H9 (cell line): ENCODE results near the gene SNX21. TPM values are rescaled to one million over a fixed set of nuclear protein-coding genes. Genes with fewer than 3 reads are reported as not detected.

ENCODE experiments used
- DNase-seq: peaks from one replicate; pipeline ENCODE4 v3.0.0-alpha.2; 2017
- H2AFZ ChIP-seq: one replicate; pipeline ENCODE4 v1.6.1; 2013; ENCODE audit warnings: mild to moderate bottlenecking, low read length, control low read depth, moderate library complexity
- H2AK5ac ChIP-seq: 2 replicates; pipeline ENCODE4 v1.6.1; 2013; ENCODE audit warnings: low read length, control low read depth, mixed read lengths; ENCODE audit not compliant: insufficient read length
- H2BK120ac ChIP-seq: one replicate; pipeline ENCODE4 v1.6.1; 2013; ENCODE audit warnings: low read depth, mild to moderate bottlenecking, low read length, control low read depth, inconsistent platforms; ENCODE audit not compliant: poor library complexity, severe bottlenecking
- H2BK12ac ChIP-seq: 2 replicates; pipeline ENCODE4 v1.6.1; 2013; ENCODE audit warnings: low read length, control low read depth, mixed read lengths, low read depth; ENCODE audit not compliant: insufficient read length
- H2BK15ac ChIP-seq: 2 replicates; pipeline ENCODE4 v1.6.1; 2013; ENCODE audit warnings: low read depth, low read length, control low read depth
- H2BK20ac ChIP-seq: one replicate; pipeline ENCODE4 v1.6.1; 2013; ENCODE audit warnings: low read depth, mild to moderate bottlenecking, low read length, control low read depth, inconsistent platforms; ENCODE audit not compliant: poor library complexity, severe bottlenecking
- H2BK5ac ChIP-seq: 2 replicates; pipeline ENCODE4 v1.6.1; 2013; ENCODE audit warnings: low read length, control low read depth, mixed read lengths; ENCODE audit not compliant: insufficient read length
- H3K14ac ChIP-seq: 2 replicates; pipeline ENCODE4 v1.6.1; 2013; ENCODE audit warnings: low read length, control low read depth; ENCODE audit not compliant: insufficient read depth
- H3K18ac ChIP-seq: 2 replicates; pipeline ENCODE4 v1.6.1; 2013; ENCODE audit warnings: low read depth, mild to moderate bottlenecking, mixed read lengths, low read length, control low read depth; ENCODE audit not compliant: insufficient read length
- H3K23ac ChIP-seq: 2 replicates; pipeline ENCODE4 v1.6.1; 2013; ENCODE audit warnings: low read length, control low read depth, mixed read lengths, low read depth; ENCODE audit not compliant: insufficient read length
- H3K23me2 ChIP-seq: 2 replicates; pipeline ENCODE4 v1.6.1; 2013; ENCODE audit warnings: low read depth, mild to moderate bottlenecking, mixed read lengths, low read length, control low read depth; ENCODE audit not compliant: insufficient read length, poor library complexity, severe bottlenecking
- H3K27ac ChIP-seq: 2 replicates; pipeline ENCODE4 v1.5.1; 2013; ENCODE audit warnings: low read length, control low read depth, mixed read lengths, low read depth; ENCODE audit not compliant: insufficient read length
- H3K27me3 ChIP-seq: 2 replicates; pipeline ENCODE4 v1.6.1; 2013; ENCODE audit warnings: low read length, control low read depth, inconsistent platforms; ENCODE audit not compliant: insufficient read depth
- H3K4ac ChIP-seq: 2 replicates; pipeline ENCODE4 v1.6.1; 2013; ENCODE audit warnings: low read depth, mild to moderate bottlenecking, control low read depth, inconsistent platforms, low read length, moderate library complexity
- H3K4me1 ChIP-seq: 2 replicates; pipeline ENCODE4 v1.6.1; 2013; ENCODE audit warnings: low read length, control low read depth, inconsistent platforms; ENCODE audit not compliant: insufficient read depth
- H3K4me2 ChIP-seq: 2 replicates; pipeline ENCODE4 v1.6.1; 2013; ENCODE audit warnings: low read length, control low read depth, mixed read lengths; ENCODE audit not compliant: insufficient read length, insufficient read depth
- H3K56ac ChIP-seq: 2 replicates; pipeline ENCODE4 v1.6.1; 2013; ENCODE audit warnings: low read depth, mild to moderate bottlenecking, mixed read lengths, low read length, control low read depth; ENCODE audit not compliant: insufficient read length
- H3K79me1 ChIP-seq: 2 replicates; pipeline ENCODE4 v1.6.1; 2013; ENCODE audit warnings: low read depth, mild to moderate bottlenecking, moderate library complexity, low read length, control low read depth, inconsistent platforms; ENCODE audit not compliant: insufficient read depth, poor library complexity, severe bottlenecking
- H3K79me2 ChIP-seq: 2 replicates; pipeline ENCODE4 v1.6.1; 2013; ENCODE audit warnings: low read length, control low read depth, inconsistent platforms; ENCODE audit not compliant: insufficient read depth
- H3K9ac ChIP-seq: 2 replicates; pipeline ENCODE4 v1.6.1; 2013; ENCODE audit warnings: low read length, control low read depth, mixed read lengths; ENCODE audit not compliant: insufficient read length; ENCODE audit errors: extremely low read depth
- H3K9me3 ChIP-seq: one replicate; pipeline ENCODE4 v1.6.1; 2013; ENCODE audit warnings: low read depth, low read length, inconsistent platforms; ENCODE audit not compliant: control insufficient read depth
- H3T11ph ChIP-seq: one replicate; pipeline ENCODE4 v1.6.1; 2013; ENCODE audit warnings: mild to moderate bottlenecking, low read length, control low read depth, inconsistent platforms
- H4K20me1 ChIP-seq: one replicate; pipeline ENCODE4 v1.6.1; 2013; ENCODE audit not compliant: control insufficient read depth, insufficient read length, insufficient read depth
- H4K5ac ChIP-seq: 2 replicates; pipeline ENCODE4 v1.6.1; 2013; ENCODE audit warnings: low read depth, mild to moderate bottlenecking, mixed read lengths, low read length, control low read depth; ENCODE audit not compliant: insufficient read length
- H4K8ac ChIP-seq: replicated peaks from 2 replicates; pipeline ENCODE4 v1.6.1; 2013; ENCODE audit warnings: low read length, control low read depth, mixed read lengths, low read depth; ENCODE audit not compliant: insufficient read length
- H4K91ac ChIP-seq: 2 replicates; pipeline ENCODE4 v1.6.1; 2013; ENCODE audit warnings: low read depth, mild to moderate bottlenecking, moderate library complexity, mixed read lengths, low read length, control low read depth; ENCODE audit not compliant: insufficient read length
- H3K27ac Mint-ChIP-seq, 3 experiments: 2 replicates in 2 of 3; 3 replicates in 1 of 3; pipeline ENCODE4 v1.8.0; 2020 to 2021; ENCODE audit warnings: mixed read lengths in 3 of 3, mild to moderate bottlenecking in 1 of 3, moderate library complexity in 1 of 3
- H3K27me3 Mint-ChIP-seq: 2 replicates; pipeline ENCODE4 v1.8.0; 2021; ENCODE audit warnings: low read depth, mild to moderate bottlenecking, moderate library complexity, mixed read lengths
- H3K36me3 Mint-ChIP-seq, 3 experiments: 2 replicates in 2 of 3; 3 replicates in 1 of 3; pipeline ENCODE4 v1.8.0; 2020 to 2021; ENCODE audit warnings: low read depth in 3 of 3, mixed read lengths in 3 of 3; ENCODE audit not compliant: insufficient read depth in 1 of 3
- H3K4me1 Mint-ChIP-seq, 2 experiments: 2 replicates each; pipeline ENCODE4 v1.8.0; 2020; ENCODE audit warnings: mixed read lengths in 2 of 2
- H3K4me3 Mint-ChIP-seq, 2 experiments: 2 replicates in 1 of 2; 3 replicates in 1 of 2; pipeline ENCODE4 v1.8.0; 2020 to 2021; ENCODE audit warnings: mild to moderate bottlenecking in 2 of 2, mixed read lengths in 2 of 2, moderate library complexity in 1 of 2
- H3K9me3 Mint-ChIP-seq, 2 experiments: 2 replicates in 1 of 2; 3 replicates in 1 of 2; pipeline ENCODE4 v1.8.0; 2020; ENCODE audit warnings: mild to moderate bottlenecking in 2 of 2, mixed read lengths in 2 of 2, moderate library complexity in 1 of 2
- CTCF ChIP-seq: fragments of 200-600 bp; sonication (generic); conservative IDR thresholded peaks from 3 replicates; pipeline ENCODE4 v1.8.0; 2021; ENCODE audit warnings: antibody characterized with exemption, mild to moderate bottlenecking
- WGBS: extraction: QIAGEN DNeasy Blood & Tissue Kit; methylation state at CpG from one replicate; pipeline ENCODE4 v1.1.7; 2013; ENCODE audit warnings: missing lambda C conversion rate, low lambda C conversion rate, mixed read lengths; ENCODE audit not compliant: insufficient read length; ENCODE audit errors: extremely low coverage; 5-methylcytosine and 5-hydroxymethylcytosine counted together
- total RNA-seq: library from RNA; stranded (reverse); gene quantifications from 2 replicates; pipeline ENCODE4 v1.2.1, GENCODE V29; 2021

Gene SNX21
- total RNA-seq, 1 experiment from 2014 or later, result 20.5 TPM

- H2AFZ ChIP-seq, result no peak within 1 kb of the TSS
- H3K56ac ChIP-seq, result no peak within 1 kb of the TSS
- WGBS, result no CpG with 5 or more reads among the region's 78 CpGs
- H4K91ac ChIP-seq, result peak within 1 kb of the TSS; percentile 24
- H3K23ac ChIP-seq, result no peak within 1 kb of the TSS
- Mint-ChIP-seq H3K4me3 (peak within 1 kb of the TSS; percentile 85 to 92), H3K27me3 (no peaks in the 10 kb centered on the region), H3K4me1 (peaks cover 5 to 14% of the 10 kb centered on the region in 2 experiments; a peak in 3 of 4 replicates), H3K9me3 (no peaks in the 10 kb centered on the region; a peak in 1 of 5 replicates), H3K36me3 (peaks cover 11 to 35% (median 22%) of the 10 kb centered on the region in 3 experiments), H3K27ac (peak within 1 kb of the TSS; percentile 44 to 94 (median 87); a peak in 6 of 7 replicates)
- peak within 1 kb of the TSS; percentile 71 for H3K18ac ChIP-seq
- no peak for TF ChIP-seq CTCF
- no peaks in the 10 kb centered on the region for H3K9me3 ChIP-seq
- no peak within 1 kb of the TSS for H2BK15ac ChIP-seq
- peak within 1 kb of the TSS; percentile 26 for H3K4me2 ChIP-seq
- peak within 1 kb of the TSS; percentile 93 for H3K14ac ChIP-seq
- H3K4ac ChIP-seq, result peak within 1 kb of the TSS; percentile 60
- H2AK5ac ChIP-seq, result no peak within 1 kb of the TSS
- H3T11ph ChIP-seq, result no peak within 1 kb of the TSS
- no peak within 1 kb of the TSS for H3K27ac ChIP-seq
- H2BK12ac ChIP-seq, result no peak within 1 kb of the TSS
- H3K79me1 ChIP-seq, result no peaks in the 10 kb centered on the region
- no peaks in the 10 kb centered on the region for H3K79me2 ChIP-seq
- H2BK120ac ChIP-seq, result no peak within 1 kb of the TSS
- peaks cover 13% of the 10 kb centered on the region for H3K23me2 ChIP-seq
- H3K4me1 ChIP-seq, result no peaks in the 10 kb centered on the region
- no peaks in the 10 kb centered on the region for H4K20me1 ChIP-seq
- no peak within 1 kb of the TSS for H2BK5ac ChIP-seq
- DNase-seq, result peak; percentile 90
- no peak within 1 kb of the TSS for H4K5ac ChIP-seq
- no peak within 1 kb of the TSS for H4K8ac ChIP-seq
- H3K9ac ChIP-seq, result peak within 1 kb of the TSS; percentile 59
- no peak within 1 kb of the TSS for H2BK20ac ChIP-seq
- H3K27me3 ChIP-seq, result no peaks in the 10 kb centered on the region
These were observed 57.7 kb downstream of the SNX21 start, which contains the start of the genes CTSA and NEURL2 for GRCh38 chr20:45890985-45891983. Gene CTSA, plus strand, starts transcription at chr20:45891335. Its CDS starts 234 bp downstream, at chr20:45891569. Gene NEURL2, minus strand, starts transcription at chr20:45891208. Its CDS starts 217 bp downstream, at chr20:45890991.
